A549 (cell line): Measurements from ENCODE around the gene ZNF501. TPM values are rescaled to one million over a fixed set of nuclear protein-coding genes. Genes with fewer than 3 reads are reported as not detected.

ENCODE experiments used
- ATAC-seq, 2 experiments: fragments of 200-7000 bp in 1 of 2; fragments of >200 bp in 1 of 2; cut with Nextera tagmentation in 1 of 2; cut with Tn5 transposase in 1 of 2; 3 replicates each; pipeline versions ENCODE4 v1.8.0 to v1.9.1; 2018 to 2020; ENCODE audit warnings: mild to moderate bottlenecking in 1 of 2, moderate library complexity in 1 of 2
- CTCF ChIA-PET: fragments of 300-600 bp; sonication (Branson Sonifier 250); formaldehyde crosslinking; extraction: SDS; loops from one replicate; lab custom pipeline; 2021; ENCODE audit warnings: antibody characterized with exemption, inconsistent platforms; lab: Yijun Ruan, JAX
- POLR2A ChIA-PET: fragments of 350-600 bp; formaldehyde crosslinking; extraction: SDS; loops from one replicate; lab custom pipeline; 2021; ENCODE audit warnings: antibody characterized with exemption, inconsistent platforms; lab: Yijun Ruan, JAX
- DNase-seq, 2 experiments: peaks; one replicate each; pipeline versions ENCODE4 v3.0.0 to v3.0.0-alpha.2; 2011 to 2016; ENCODE audit warnings: low read depth in 1 of 2, low spot score in 1 of 2
- FAIRE-seq: peaks from 2 replicates; lab custom pipeline; 2011; peaks lifted over from hg19 to GRCh38; lab: Jason Lieb, UNC
- H3K27ac ChIP-seq, 2 experiments: fragments of >200 bp; sonication (Bioruptor Twin); formaldehyde crosslinking; 3 replicates each; pipeline ENCODE4 v1.5.1; 2016 to 2017
- H3K4me1 ChIP-seq: fragments of >200 bp; sonication (Bioruptor Twin); formaldehyde crosslinking; 3 replicates; pipeline ENCODE4 v1.6.1; 2016
- H3K4me2 ChIP-seq: fragments of >200 bp; sonication (Bioruptor Twin); formaldehyde crosslinking; 3 replicates; pipeline ENCODE4 v1.6.1; 2016
- H3K4me3 ChIP-seq: fragments of >200 bp; sonication (Bioruptor Twin); formaldehyde crosslinking; 3 replicates; pipeline ENCODE4 v1.5.1; 2016
- H3K9me3 ChIP-seq: fragments of >200 bp; sonication (Bioruptor Twin); formaldehyde crosslinking; 3 replicates; pipeline ENCODE4 v1.6.1; 2016
- CHD2 ChIP-seq: fragments of 150-350 bp; IDR thresholded peaks from 2 replicates; pipeline ENCODE4 v1.6.1; 2014; ENCODE audit warnings: low read length; ENCODE audit not compliant: partially characterized antibody
- EHF ChIP-seq: fragments of 250-450 bp; sonication (Bioruptor Pico); IDR thresholded peaks from 2 replicates; pipeline ENCODE4 v1.5.0; 2020; ENCODE audit warnings: mild to moderate bottlenecking
- EP300 ChIP-seq, 2 experiments: fragments of >200 bp; sonication (Bioruptor Twin); formaldehyde crosslinking; IDR thresholded peaks; 2 replicates in 1 of 2; 3 replicates in 1 of 2; pipeline ENCODE4 v1.6.1; 2016 to 2017
- ESRRA ChIP-seq: fragments of 150-350 bp; IDR thresholded peaks from 2 replicates; pipeline ENCODE4 v1.6.1; 2014; ENCODE audit warnings: mild to moderate bottlenecking, low read length, borderline replicate concordance
- FOSB ChIP-seq: fragments of 250-450 bp; sonication (Bioruptor Pico); IDR thresholded peaks from 2 replicates; pipeline ENCODE4 v1.5.0; 2020; ENCODE audit warnings: mild to moderate bottlenecking, moderate library complexity
- HEYL ChIP-seq: fragments of 250-450 bp; sonication (Bioruptor Pico); IDR thresholded peaks from 2 replicates; pipeline ENCODE4 v1.8.0; 2021; ENCODE audit warnings: mild to moderate bottlenecking, moderate library complexity
- HOXB13 ChIP-seq: fragments of 250-450 bp; sonication (Bioruptor Pico); IDR thresholded peaks from 2 replicates; pipeline ENCODE4 v1.5.0; 2020; ENCODE audit warnings: low read depth, mild to moderate bottlenecking, moderate library complexity
- JUN ChIP-seq, 2 experiments: fragments of >200 bp; sonication (Bioruptor Twin); formaldehyde crosslinking; IDR thresholded peaks; 2 replicates in 1 of 2; 3 replicates in 1 of 2; pipeline ENCODE4 v1.6.1; 2016 to 2017
- MAFK ChIP-seq: fragments of 450-650 bp; IDR thresholded peaks from 2 replicates; pipeline ENCODE4 v1.6.1; 2014; ENCODE audit not compliant: partially characterized antibody
- POLR2A ChIP-seq: IDR thresholded peaks from 2 replicates; pipeline ENCODE4 v1.6.1; 2012; ENCODE audit warnings: mild to moderate bottlenecking, low read length
- POLR2AphosphoS2 ChIP-seq: conservative IDR thresholded peaks from 2 replicates; pipeline ENCODE4 v1.6.1; 2012; ENCODE audit warnings: low read length, improper control_type of control experiment, inconsistent platforms
- RARB ChIP-seq: fragments of 250-450 bp; sonication (Bioruptor Pico); IDR thresholded peaks from 2 replicates; pipeline ENCODE4 v1.8.0; 2021; ENCODE audit warnings: mild to moderate bottlenecking, moderate library complexity
- RCOR1 ChIP-seq: fragments of 150-350 bp; IDR thresholded peaks from 2 replicates; pipeline ENCODE4 v1.6.1; 2014; ENCODE audit warnings: antibody characterized with exemption, low read length, low read depth
- REST ChIP-seq: fragments of 200-600 bp; sonication (generic); IDR thresholded peaks from 2 replicates; pipeline ENCODE4 v1.6.1; 2016; ENCODE audit warnings: antibody characterized with exemption, mild to moderate bottlenecking, moderate library complexity
- TFCP2L1 ChIP-seq: fragments of 250-450 bp; sonication (Bioruptor Pico); IDR thresholded peaks from 2 replicates; pipeline ENCODE4 v1.5.0; 2021; ENCODE audit warnings: mild to moderate bottlenecking
- ZNF302 ChIP-seq: fragments of 250-450 bp; sonication (Bioruptor Pico); IDR thresholded peaks from 2 replicates; pipeline ENCODE4 v1.9.0; 2021; ENCODE audit warnings: inconsistent platforms, mild to moderate bottlenecking, moderate library complexity
- ZSCAN20 ChIP-seq: fragments of 250-450 bp; sonication (Bioruptor Pico); IDR thresholded peaks from 2 replicates; pipeline ENCODE4 v1.8.0; 2022; ENCODE audit warnings: mild to moderate bottlenecking, moderate library complexity
- WGBS: methylation state at CpG from one replicate; pipeline ENCODE4 v1.1.6; 2017; ENCODE audit errors: missing lambda C conversion rate; 5-methylcytosine and 5-hydroxymethylcytosine counted together
- polyA plus RNA-seq, 4 experiments: library from polyadenylated mRNA; depleted of rRNA in 3 of 4; stranded (reverse); fragments of >200 nt; fragmentation: RNase III in 1 of 4; extraction: RNeasy Plus Mini Kit Qiagen cat#74134 plus additional on column Dnase treatment in 1 of 4; gene quantifications; 2 replicates in 3 of 4; 3 replicates in 1 of 4; pipeline ENCODE4 v1.2.3, GENCODE V29; 2011 to 2017
- TF ChIP-seq, protein P1 (sequence below): fragments of 450-650 bp; IDR thresholded peaks from 2 replicates; pipeline ENCODE4 v1.6.1; 2014; ENCODE audit warnings: antibody characterized with exemption
- TF ChIP-seq, protein P2 (sequence below): fragments of 250-450 bp; sonication (Bioruptor Pico); IDR thresholded peaks from 2 replicates; pipeline ENCODE4 v1.5.0; 2020; ENCODE audit warnings: low read depth, mild to moderate bottlenecking, moderate library complexity

The ZNF501 gene
- polyA plus RNA-seq, 2 of the 4 experiments (the other 2 are of a cell fraction), result 0.03 to 0.09 TPM

GRCh38 chr3:44682182-44682896 lies 47.1 kb upstream of the ZNF501 start:
- FAIRE-seq (no peak), ATAC-seq (no peak)
- CTCF ChIA-PET, result interaction anchor here (0.6 kb wide), 1 partner anchor 23 kb away, joined by 5 read pairs; no protein-coding TSS in a partner anchor

DNA sequence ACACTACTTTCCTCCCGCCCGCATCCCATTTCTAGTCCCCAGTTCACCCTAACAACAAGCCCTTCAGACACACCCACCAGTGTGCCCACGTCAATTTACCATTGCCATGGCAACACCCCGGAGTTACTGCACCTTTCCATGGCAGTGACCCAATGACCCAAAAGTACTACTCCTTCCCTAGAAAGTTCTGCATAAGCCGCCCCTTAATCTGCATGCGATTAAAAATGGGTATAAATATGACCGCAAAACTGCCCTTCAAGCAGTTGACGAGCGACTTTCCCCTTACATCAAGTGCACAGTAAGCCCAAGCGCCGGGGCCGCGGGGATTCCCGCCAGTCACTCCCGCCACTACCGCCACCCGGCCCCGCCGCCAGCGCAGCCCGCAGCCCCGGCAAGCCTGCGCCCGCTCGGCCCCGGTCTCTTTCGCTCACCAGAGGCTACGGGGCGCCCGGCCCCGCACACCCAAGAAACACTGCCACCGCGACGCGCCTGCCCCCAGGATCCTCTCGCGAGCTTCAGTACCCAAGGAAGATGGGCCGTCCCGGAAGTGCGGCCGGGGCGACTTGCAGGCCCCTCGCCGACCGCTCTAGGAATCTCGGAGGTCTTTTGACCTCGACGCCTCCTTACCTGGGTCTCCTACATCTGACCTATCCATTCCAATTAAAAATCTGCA lies 44.2 kb upstream of the ZNF501 start:
- CTCF ChIA-PET, result no interaction called here
- H3K4me2 ChIP-seq, result no peak overlapping the region
- no peak for DNase-seq

More at GRCh38 chr3:44682182-44682896, 47.1 kb upstream of the ZNF501 start:
- H3K4me3 ChIP-seq, result no peak overlapping the region
- H3K4me1 ChIP-seq, result no peaks in the 10 kb centered on the region
- no peak overlapping the region for H3K27ac ChIP-seq
- WGBS, result 2% methylated on average over 2 of the region's 2 CpGs
- no peak for DNase-seq
- H3K4me2 ChIP-seq, result no peak overlapping the region
- TF ChIP-seq ZSCAN20 (CRISPR knock-in tag) (no peak), RARB (CRISPR knock-in tag) (no peak), HOXB13 (CRISPR knock-in tag) (no peak), HEYL (CRISPR knock-in tag) (no peak), MAFK (no peak), POLR2AphosphoS2 (no peak), REST (no peak), JUN (IDR thresholded peaks at IDR 0.05) (no peak), ZNF302 (CRISPR knock-in tag) (no peak), FOSB (CRISPR knock-in tag) (no peak), ESRRA (no peak), CHD2 (no peak), TFCP2L1 (CRISPR knock-in tag) (no peak)
- TF ChIP-seq, protein P1, sequence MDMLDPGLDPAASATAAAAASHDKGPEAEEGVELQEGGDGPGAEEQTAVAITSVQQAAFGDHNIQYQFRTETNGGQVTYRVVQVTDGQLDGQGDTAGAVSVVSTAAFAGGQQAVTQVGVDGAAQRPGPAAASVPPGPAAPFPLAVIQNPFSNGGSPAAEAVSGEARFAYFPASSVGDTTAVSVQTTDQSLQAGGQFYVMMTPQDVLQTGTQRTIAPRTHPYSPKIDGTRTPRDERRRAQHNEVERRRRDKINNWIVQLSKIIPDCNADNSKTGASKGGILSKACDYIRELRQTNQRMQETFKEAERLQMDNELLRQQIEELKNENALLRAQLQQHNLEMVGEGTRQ, result no peak
- TF ChIP-seq, protein P2, sequence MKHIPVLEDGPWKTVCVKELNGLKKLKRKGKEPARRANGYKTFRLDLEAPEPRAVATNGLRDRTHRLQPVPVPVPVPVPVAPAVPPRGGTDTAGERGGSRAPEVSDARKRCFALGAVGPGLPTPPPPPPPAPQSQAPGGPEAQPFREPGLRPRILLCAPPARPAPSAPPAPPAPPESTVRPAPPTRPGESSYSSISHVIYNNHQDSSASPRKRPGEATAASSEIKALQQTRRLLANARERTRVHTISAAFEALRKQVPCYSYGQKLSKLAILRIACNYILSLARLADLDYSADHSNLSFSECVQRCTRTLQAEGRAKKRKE (CRISPR knock-in tag), result no peak
- H3K9me3 ChIP-seq, result peaks cover 9% of the 10 kb centered on the region; the same call in 2 of the 3 replicates
- POLR2A ChIA-PET, result no interaction called here

GRCh38 chr3:44687898-44688297 lies 41.5 kb upstream of the ZNF501 start:
- no peak for ATAC-seq
- POLR2A ChIA-PET, result no interaction called here
- no peak overlapping the region for H3K4me2 ChIP-seq
- FAIRE-seq, result no peak
- CTCF ChIA-PET, result no interaction called here
- no peak for DNase-seq
- 0% methylated on average over 1 of the region's 1 CpG for WGBS
- no peak overlapping the region for H3K4me3 ChIP-seq
- no peak for TF ChIP-seq RCOR1
- TF ChIP-seq POLR2A, result no peak
- TF ChIP-seq EHF (CRISPR knock-in tag), result no peak
- H3K4me1 ChIP-seq, result no peaks in the 10 kb centered on the region
- H3K27ac ChIP-seq, result no peak overlapping the region
- H3K9me3 ChIP-seq, result peaks cover 3% of the 10 kb centered on the region; the same call in 2 of the 3 replicates

More for the DNA sequence above, 44.2 kb upstream of the ZNF501 start:
- 58% methylated on average over 28 of the region's 48 CpGs for WGBS
- ATAC-seq (no peak), FAIRE-seq (no peak)
- H3K27ac ChIP-seq, result no peak overlapping the region
- POLR2A ChIA-PET, result no interaction called here
- no peak overlapping the region for H3K4me3 ChIP-seq
- peaks cover 9% of the 10 kb centered on the region; the same call in 2 of the 3 replicates for H3K9me3 ChIP-seq
- no peaks in the 10 kb centered on the region for H3K4me1 ChIP-seq
- TF ChIP-seq HEYL (CRISPR knock-in tag) (no peak), EP300 (IDR thresholded peaks at IDR 0.05) (no peak)
- TF ChIP-seq, all 56 proteins: peak for 0
